GM19455 (cell line): ENCODE results near the gene P2RX2.

ENCODE experiments used
- ATAC-seq: cut with Tn5 transposase; IDR thresholded peaks from one replicate; pipeline ENCODE4 v1.9.1; 2021; ENCODE audit not compliant: unreplicated experiment

P2RX2 gene

GRCh38 chr12:132618683-132619043 lies at the start of gene P2RX2:
Gene P2RX2 (plus strand): TSS chr12:132618776. CDS start chr12:132618817, 41 bp downstream.
- no peak for ATAC-seq

GRCh38 chr12:132568826-132569480 lies 49.6 kb upstream of the P2RX2 start:
- no peak for ATAC-seq

GRCh38 chr12:132569856-132570480 lies 48.6 kb upstream of the P2RX2 start:
- ATAC-seq: no peak

GRCh38 chr12:132570635-132571034 lies 47.9 kb upstream of the P2RX2 start:
- no peak for ATAC-seq

- ATAC-seq: no peak
These were observed 47.5 kb upstream of the P2RX2 start for GRCh38 chr12:132571051-132571450.

GRCh38 chr12:132571598-132571997 lies 47.0 kb upstream of the P2RX2 start:
- ATAC-seq: no peak

GRCh38 chr12:132572106-132572505 lies 46.5 kb upstream of the P2RX2 start:
- no peak for ATAC-seq

GRCh38 chr12:132572801-132573760 lies 45.5 kb upstream of the P2RX2 start:
- no peak for ATAC-seq

GRCh38 chr12:132574271-132574996 lies 44.1 kb upstream of the P2RX2 start:
- ATAC-seq: no peak

GRCh38 chr12:132575661-132576060 lies 42.9 kb upstream of the P2RX2 start:
- no peak for ATAC-seq

- ATAC-seq: no peak
These were observed 41.9 kb upstream of the P2RX2 start for GRCh38 chr12:132576701-132577100.

- no peak for ATAC-seq
These were observed 41.2 kb upstream of the P2RX2 start for GRCh38 chr12:132577191-132577920.

GRCh38 chr12:132578118-132578517 lies 40.5 kb upstream of the P2RX2 start:
- ATAC-seq: no peak

GRCh38 chr12:132578826-132579225 lies 39.8 kb upstream of the P2RX2 start:
- ATAC-seq: no peak

- no peak for ATAC-seq
These were observed 38.8 kb upstream of the P2RX2 start for GRCh38 chr12:132579744-132580143.

GRCh38 chr12:132580701-132581292 lies 37.8 kb upstream of the P2RX2 start:
- no peak for ATAC-seq

- no peak for ATAC-seq
These were observed 37.1 kb upstream of the P2RX2 start for GRCh38 chr12:132581348-132582057.

GRCh38 chr12:132582058-132582420 lies 36.5 kb upstream of the P2RX2 start:
- no peak for ATAC-seq

GRCh38 chr12:132582582-132583410 lies 35.8 kb upstream of the P2RX2 start:
- ATAC-seq: no peak
